Cardiac fibroblast (primary cell): ENCODE data around the gene ANKLE1.

ENCODE experiments used
- DNase-seq, 2 donors: peaks; one replicate each; pipeline versions ENCODE4 v3.0.0 to v3.0.0-alpha.2; 2010; ENCODE audit warnings: low read depth in 2 of 2
- H3K4me3 ChIP-seq, 2 donors: replicated peaks in 1 of 2; 1 replicate in 1 of 2; 2 replicates in 1 of 2; pipeline ENCODE4 v1.5.1; 2011; ENCODE audit warnings: low read depth in 2 of 2, low read length in 2 of 2, mild to moderate bottlenecking in 2 of 2, moderate library complexity in 1 of 2
- CTCF ChIP-seq: IDR thresholded peaks from one replicate; pipeline ENCODE4 v1.5.1; 2011; ENCODE audit warnings: low read depth, mild to moderate bottlenecking, low read length, inconsistent platforms

Gene ANKLE1

GRCh38 chr19:17281391-17282304, at the start of gene ANKLE1:
ANKLE1 (plus strand) TSS chr19:17281901; CDS start chr19:17281921, 20 bp downstream.
- H3K4me3 ChIP-seq: peak within 1 kb of the TSS; percentile 27 to 33
- no peak for DNase-seq

GRCh38 chr19:17232258-17232657, 49.4 kb upstream of the ANKLE1 start:
- no peak overlapping the region for H3K4me3 ChIP-seq
- TF ChIP-seq CTCF: no peak
- DNase-seq: no peak

More at GRCh38 chr19:17281391-17282304, at the start of gene ANKLE1:
- TF ChIP-seq CTCF: no peak

- peak overlapping the region; percentile 44 to 66 for H3K4me3 ChIP-seq
- peak; percentile 49 to 54 for DNase-seq
- no peak for TF ChIP-seq CTCF
Measured at GRCh38 chr19:17234911-17235299, 46.8 kb upstream of the ANKLE1 start.

GRCh38 chr19:17235300-17235970, 46.3 kb upstream of the ANKLE1 start:
- peak overlapping the region; percentile 44 to 66 for H3K4me3 ChIP-seq
- peak; percentile 62 to 78 for DNase-seq
- TF ChIP-seq CTCF: peak; percentile 26

- no peak for TF ChIP-seq CTCF
- H3K4me3 ChIP-seq: peak overlapping the region in 1 of 2 donors; percentile 66
- DNase-seq: peak; percentile 41 to 48
Measured at GRCh38 chr19:17235971-17236777, 45.5 kb upstream of the ANKLE1 start.

GRCh38 chr19:17236811-17237543, 44.7 kb upstream of the ANKLE1 start:
- DNase-seq: no peak
- no peak overlapping the region for H3K4me3 ChIP-seq
- no peak for TF ChIP-seq CTCF
